Stimulated activated CD4-positive, alpha-beta T cell treated with anti-CD3 and anti-CD28 coated beads, TNF-alpha, amount 100 ng/mL, for 1 hour (primary cell): Measurements from ENCODE around the gene REC114.
"Not testable (repeated sequence)": the region's sequence is repeated elsewhere in the genome, so short reads cannot be mapped to it uniquely, and the experiment has no call there.

Experiments used
- DNase-seq, 3 donors: peaks; one replicate each; pipeline ENCODE4 v3.0.0-alpha.2; 2020; ENCODE audit warnings: low read depth in 3 of 3, low spot score in 1 of 3

REC114 gene

DNA sequence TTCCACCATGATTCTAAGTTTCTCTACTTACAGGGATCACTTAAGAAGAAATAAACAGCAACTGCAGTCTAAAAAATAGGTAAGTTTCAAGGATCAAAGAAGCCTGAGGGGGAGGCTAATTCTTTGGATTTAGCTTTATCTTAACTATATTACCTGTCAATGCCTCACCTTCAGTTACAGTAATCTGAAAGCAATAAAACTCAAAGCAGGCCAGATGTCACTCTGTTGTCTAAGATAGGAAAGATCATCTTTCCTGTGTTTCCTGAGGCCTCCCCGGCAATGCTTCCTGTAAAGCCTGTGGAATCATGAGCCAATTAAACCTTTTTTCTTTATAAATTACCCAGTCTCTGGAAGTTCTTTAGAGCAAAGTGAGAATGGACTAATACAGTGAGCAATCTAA is 130.1 kb downstream of the REC114 start:
- DNase-seq = no peak

DNA sequence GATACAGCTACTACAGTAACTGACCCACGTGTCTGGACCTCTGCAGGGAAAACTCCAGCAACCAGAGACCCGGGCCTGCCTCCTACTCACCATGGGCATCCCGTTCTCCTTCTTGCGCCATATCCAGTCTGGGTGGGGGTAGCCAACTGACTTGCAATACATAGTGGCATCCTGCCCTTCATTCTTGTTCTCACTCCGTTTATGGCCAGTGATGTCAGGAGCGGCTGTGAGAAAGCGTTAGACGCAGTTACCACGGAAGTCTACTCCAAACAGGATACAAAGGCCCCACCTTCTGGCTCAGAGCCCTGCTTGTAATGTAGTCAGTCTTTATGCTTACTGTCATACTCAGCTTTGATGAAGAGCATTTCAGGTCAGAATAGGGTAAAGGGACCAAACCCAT is 130.6 kb downstream of the REC114 start:
- DNase-seq = no peak

DNA sequence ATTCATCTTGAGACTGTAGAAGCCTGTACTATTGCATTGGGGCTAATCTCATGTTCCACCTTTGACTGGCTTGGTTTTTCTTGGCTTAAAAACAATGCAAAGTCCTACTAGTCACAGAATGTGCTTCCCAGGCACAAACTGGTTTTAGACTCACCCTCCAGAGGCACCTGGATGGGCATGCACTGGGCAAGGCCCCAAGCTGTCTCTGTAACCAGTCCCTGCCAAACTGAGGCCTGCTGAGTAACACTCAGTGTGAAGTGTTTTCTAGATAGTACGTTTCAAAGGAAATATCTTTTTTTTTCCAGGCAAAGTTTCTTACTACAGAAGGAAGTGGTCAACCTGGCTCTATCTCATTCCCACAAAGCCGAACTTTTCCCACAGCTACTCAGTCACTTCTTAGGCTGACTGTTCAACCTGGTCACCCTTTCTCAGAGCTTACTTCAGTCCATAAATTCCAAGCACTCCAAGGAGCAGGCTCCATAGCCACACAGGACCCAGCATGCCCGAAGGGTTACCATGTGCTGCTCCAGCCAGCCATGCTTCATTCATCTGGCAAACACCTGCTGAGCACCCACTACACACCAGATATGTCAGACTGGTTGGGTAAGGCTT is 132.8 kb downstream of the REC114 start:
- DNase-seq = no peak

DNA sequence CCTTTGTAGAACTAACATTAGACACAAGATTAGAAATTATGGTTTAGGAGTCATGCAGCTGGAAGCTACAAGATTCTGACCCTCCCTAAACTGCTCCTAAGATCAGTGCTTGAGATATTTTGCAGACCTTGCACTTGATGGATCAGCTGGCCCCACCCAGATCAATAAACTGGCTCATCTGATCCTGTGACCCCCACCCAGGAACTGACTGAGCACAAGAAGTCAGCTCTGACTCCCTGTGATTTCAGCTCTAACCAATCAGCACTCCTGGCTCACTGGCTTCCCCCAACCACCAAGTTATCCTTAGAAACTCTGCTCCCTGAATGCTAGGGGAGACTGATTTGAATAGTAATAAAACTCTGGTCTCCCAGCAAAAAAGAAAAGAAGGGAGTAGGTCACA is 134.6 kb downstream of the REC114 start:
- DNase-seq = not testable (repeated sequence)

DNA sequence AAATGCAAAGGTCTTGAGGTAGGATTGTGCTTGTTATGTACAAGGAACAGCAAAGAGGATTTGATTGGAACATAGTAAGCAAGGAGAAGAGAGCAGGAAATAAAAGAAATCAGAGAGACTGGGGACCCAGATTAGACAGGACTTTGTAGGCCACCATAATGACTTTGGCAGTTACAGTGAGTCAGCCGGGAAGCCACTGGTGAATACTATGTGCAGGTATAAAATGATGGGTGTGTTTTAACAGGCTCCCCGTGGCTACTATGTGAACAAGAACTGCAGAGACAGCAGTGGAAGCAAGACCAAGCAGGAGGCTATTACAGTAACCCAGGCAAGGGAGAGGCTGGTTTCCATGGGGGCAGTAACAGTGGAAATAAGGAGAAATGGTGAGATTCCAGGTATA is 135.1 kb downstream of the REC114 start:
- DNase-seq = no peak

DNA sequence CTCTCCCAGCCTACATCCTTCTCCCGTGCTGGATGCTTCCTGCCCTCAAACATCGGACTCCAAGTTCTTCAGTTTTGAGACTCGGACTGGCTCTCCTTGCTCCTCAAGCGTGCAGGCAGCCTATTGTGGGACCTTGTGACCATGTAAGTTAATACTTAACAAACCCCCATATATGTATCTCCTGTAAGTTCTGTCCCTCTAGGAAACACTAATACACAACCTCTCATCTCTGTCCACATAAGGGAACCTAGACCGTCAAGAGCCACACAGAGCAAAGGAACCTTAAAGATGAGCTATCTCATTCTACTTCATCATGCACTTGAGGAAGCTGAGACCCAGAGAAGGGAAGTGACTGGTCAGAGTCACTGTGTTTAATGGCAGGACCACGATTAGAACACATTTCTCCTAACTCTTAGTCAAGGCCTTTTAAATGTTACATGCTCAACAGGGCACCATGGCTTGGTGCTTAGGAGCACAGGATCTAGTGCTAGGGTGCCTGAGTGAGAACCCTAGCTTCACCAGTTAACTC is 140.0 kb downstream of the REC114 start:
- no peak for DNase-seq

DNA sequence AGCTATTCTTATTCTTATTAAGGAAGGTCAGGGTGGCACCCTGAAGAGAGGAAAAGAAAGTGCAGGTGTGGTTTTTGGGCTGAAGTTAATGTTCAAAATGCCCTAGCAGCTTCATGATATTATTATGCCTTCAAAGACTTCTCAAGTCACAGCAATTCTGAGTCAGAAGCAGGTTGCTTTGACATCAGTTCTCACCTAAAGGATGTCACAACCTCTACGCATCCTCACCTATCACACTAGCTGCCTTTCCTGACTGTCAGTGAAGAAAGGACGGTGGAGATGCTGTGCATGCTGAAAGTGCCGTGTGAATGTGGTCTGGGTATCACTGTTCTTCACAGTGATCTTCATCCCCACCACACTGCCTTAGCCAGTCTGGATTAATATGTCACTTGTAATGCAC is 140.6 kb downstream of the REC114 start:
- DNase-seq = no peak

DNA sequence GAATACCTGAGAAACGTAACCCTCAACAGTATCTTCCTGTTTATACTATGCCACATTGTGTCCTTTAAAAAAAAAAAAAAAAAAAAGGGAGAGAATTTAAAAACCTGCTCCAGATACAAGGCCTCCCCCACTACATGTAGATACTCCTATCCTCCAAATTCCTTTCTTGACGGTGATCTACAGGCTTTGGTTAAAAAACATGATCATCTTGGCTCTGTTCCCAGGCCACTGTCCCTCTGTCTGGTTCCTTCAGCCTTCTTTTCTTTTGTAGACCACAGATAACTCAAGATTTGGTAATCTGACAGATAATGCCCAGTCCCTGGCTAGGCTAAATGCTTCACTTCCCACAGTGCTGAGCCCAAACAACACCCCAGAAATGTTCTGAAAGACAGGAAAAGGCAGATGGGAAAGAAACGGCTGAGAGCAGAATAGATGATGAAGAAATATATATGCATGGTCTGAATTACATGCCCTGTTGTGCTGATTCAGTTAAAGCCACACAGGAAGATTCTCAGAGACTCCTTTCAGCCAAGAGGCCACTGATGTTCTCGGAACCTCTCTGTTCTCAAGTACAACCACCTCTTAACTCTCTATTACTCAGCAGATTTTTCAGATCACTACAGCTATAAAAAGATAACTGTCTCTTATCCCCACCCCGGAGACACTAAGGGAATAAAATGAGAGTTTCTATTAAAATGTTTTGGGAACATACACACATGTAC is 141.9 kb downstream of the REC114 start:
- no peak for DNase-seq

DNA sequence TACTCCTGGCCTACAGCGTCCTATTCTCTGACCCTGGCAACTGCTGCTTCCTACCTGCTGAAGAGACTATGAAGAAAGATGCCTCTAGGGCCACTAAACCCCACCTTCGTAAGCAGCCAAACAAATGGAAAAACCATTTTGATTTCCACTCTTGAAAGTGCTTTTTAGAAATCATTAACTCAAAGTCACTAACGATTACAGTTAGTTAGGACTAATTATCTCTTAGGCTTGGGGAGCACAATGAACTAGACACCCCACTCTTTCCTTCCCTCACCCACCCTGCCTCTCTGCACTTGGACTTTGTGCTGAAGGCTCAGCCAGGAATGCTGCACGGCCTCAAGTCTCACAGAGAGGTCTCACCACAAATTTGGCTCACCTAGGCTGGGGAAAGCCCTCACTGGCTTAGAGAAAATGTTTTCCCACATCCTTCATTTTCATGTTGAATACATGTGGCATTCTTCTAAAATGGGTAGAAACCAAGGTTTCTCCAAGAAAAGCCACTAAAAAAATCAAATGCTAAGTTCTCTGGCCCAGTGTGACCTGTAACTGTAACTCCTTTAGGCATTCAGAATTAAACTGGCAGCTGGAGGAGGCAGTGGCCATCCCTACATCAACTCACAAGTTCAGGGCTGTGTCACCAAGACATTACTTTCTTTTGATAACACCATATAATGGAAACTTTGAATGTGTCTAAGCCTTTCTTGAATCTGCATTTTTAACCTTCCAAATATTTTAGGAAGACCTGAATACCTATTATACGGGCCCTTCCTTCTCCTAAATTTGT is 143.1 kb downstream of the REC114 start:
- DNase-seq = no peak

DNA sequence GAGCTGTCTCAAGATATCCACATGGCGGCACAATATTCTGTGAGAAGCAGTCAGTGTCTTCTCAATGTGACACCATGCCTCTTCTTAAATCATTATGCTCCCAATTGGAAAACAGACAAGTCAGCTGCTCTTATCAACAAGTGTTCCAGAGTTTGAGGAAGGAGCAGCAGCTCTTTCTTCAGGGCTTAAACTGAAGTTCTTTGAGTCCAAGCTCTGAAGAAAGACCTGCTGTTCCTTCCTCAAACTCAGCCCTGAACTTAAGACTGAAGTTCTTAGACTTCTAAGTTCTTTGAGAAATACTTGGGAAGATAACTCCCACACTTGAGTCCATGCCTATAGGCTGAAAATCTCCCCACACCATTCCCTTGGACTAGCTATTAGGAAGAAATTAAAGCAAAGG is 146.8 kb downstream of the REC114 start:
- no peak for DNase-seq

DNA sequence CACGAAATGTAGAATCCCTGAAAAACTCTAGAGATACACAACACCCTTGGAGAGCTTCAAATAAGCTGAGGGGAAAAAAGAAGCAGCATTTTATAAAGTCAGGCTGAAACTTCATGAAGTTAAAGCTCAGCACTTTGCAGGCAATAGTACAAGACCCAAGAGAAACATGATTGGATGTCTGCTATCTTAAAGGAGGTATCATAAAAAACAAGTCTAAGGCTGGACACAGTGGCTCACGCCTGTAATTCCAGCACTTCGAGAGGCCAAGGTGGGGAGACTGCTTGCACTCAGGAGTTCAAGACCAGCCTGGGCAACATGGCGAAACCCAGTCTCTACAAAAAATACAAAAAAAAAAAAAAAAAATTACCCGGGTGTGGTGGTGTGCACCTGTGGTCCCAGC is 147.3 kb downstream of the REC114 start:
- no peak for DNase-seq

DNA sequence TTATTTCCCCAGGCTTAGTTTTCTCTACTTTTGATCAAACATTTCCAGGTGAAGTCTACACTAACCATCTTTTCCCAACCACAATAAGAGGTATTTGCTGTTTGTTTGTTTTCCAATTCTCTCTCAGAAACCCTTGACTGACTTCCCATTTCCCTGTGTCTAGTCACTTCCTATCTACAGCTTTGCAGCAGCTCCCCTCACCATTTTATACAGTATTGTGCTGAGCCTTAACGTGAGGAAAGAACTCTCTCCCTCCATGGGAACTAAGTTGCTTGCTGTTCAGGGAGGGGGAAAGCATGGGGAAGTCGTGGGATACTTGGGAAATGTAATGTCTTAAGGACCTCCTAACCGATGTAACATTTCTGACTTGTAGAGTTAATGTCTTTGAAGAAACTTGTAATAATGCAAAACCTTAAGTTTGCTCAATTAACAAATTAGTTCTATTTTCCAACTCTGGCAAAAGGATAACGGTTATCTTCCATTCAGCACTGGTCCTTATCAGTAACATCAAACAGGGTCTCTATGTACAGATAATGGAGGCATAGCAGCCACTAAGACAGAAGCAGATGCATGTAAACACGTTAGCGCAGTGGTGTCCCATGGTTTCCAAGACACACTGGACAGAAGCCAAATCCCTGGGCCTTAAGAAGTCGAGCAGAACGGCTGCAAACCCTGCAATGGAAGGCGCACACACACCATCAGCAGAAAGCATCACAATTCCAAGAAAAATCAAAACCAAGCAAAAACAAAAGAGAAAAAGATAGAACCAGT is 150.5 kb downstream of the REC114 start:
- DNase-seq = no peak

DNA sequence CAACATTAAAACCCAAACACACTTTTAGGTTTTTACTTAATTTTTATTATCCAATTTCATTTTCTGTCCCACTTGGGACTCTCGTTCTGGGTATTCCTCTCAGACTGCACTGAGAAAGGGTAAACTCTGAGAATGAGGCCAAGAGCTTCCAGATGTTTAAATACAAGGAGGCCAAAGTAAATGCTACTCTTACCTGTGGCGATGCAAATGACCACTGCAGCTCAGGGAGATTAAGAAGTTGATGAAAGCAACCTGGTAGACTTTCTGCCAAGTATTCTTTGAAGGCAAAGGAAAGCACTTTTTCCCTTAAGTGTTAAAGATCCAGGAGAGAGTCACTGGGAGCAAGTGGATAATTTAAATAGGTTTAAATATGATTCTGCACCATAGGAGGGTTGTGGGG is 151.1 kb downstream of the REC114 start:
- DNase-seq = no peak

DNA sequence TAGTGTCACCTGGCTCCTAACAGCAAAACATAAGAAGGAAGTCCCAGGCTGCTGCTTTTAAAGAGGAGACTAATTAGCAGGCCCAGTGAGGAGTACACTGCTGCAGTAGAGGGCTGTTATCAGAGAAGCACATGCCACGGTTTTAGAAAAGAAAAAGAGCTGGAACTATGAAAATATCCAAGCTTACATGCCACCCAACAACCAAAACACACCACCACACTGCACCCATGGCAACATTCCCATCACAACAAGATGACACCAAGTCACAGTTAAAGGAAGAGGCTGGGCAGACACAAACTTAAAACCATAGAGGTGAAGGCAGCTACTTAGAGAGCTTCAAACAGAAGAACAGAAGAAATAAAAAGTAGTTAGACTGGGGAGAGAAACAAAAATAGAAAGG is 153.2 kb downstream of the REC114 start:
- DNase-seq = no peak

DNA sequence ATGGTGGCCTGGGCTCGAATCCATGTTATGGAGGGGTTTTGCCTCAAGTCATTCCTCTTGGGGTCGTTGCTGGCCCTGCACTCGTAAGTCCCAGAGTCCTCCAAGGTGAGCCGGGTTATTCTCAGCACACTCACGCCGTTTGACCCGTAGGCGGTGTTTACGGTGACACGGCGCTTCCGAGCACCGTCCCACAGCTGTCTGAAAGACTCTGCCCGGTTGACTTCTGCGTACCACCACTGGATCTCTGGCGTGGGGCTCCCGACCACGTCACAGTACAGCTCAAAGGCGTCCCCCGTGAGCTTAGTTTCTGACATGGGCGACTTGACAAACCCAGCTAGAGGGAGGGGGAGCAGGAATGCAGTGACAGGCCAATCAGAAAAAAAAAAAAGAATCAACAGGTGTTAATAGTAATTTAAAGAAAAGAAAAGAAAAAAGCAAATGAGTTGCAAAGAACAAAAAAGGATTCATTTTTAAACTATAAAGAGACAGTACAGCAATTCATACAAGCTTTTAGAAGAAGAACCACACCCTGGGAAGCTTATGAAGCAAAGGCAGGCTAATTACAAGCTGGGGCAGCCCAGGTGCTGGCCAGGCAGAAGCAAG is 154.2 kb downstream of the REC114 start:
- no peak for DNase-seq

DNA sequence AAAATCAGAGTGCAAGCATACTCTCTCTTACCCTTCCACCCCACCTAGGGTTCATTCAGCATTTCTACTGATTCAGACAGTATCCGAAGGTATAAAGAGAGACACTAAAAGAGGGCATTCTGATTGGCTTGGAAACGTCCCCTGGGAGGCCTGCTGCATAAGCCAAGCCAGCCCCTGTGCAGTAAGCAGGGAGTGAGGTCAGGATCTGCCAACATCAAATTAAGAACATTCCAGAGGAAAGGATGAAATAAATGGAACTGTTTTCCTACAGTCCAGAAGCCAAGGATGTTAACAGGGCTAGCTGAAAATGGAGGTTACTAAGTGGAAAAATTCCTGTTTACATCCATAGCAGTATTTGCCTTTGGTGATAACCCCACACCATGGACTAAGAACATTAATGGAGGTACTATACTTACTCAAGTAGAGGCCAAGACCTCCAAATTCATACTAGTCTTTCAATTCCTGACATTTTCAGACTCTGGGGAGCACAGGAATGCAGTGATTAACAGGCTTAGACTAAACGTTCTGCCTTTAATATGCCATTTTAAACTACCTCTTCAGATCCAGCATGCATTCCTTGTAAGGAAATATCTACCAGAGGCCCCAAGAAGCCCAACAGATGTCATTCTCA is 155.7 kb downstream of the REC114 start:
- no peak for DNase-seq

DNA sequence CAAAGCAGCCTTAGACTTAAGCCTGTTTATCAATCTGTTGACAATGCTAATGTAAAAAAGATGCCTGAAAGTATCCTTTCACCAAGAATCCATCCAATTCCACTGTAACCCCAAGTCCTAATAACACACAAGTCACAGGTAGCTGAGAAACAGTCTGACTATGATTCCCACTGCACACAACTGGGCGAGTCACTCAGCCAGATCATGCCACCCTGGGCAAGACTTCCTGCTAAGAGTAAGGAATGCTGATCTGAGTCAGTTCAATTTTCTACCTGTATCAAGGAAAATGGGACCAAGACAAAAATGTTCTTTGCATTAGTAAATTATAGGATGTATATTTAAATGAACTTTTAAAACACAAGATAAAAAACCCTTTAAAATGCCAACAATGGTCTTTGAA is 157.0 kb downstream of the REC114 start:
- DNase-seq = no peak

DNA sequence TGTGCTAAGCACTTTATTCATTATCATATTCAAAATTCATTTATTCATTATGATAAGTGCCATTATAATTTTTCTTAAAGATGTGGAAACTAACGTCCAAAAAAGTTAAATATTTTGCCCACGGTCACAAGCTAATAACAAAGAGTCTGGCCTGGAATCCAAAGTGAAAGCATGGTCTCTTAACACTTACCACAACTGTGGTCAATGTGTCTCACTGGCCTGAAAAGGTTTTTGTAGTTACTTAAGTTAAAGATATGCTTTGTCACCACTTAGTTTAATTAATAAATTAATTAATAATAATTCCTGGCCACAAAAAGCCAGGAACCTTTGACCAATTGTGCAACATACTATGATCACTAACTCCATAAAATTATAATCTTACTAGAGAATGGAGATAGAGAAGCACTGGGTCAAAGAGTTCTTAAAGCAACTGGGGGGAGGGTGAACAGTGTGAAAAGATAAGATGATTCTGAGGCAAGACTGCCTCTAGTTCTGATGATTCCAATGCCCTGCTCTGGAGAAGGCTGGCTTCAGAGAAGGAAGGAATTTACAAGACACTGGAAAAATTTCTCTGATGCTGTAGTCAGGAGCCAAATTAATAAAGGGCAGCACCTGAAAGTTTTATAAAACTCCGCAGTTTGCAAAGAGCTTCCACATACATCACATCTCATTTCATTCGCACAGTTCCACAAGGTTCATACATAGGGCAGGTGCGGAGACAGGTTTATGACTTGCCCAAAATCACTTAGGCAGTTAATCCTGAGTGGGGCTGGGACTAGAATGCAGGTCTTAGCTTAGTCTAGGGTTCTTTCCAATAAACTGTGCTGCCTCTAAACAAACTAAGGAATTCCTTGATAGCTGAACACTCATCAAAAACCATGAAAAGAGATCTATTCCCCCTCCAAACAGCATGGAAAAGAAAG is 157.7 kb downstream of the REC114 start:
- DNase-seq = no peak
